Stimulated activated CD8-positive, alpha-beta memory T cell treated with anti-CD3 and anti-CD28 coated beads, Interleukin-15, amount 100 ng/mL, for 24 hours (primary cell): Measurements from ENCODE around the gene TJP3.
"Not testable (repeated sequence)": the region's sequence is repeated elsewhere in the genome, so short reads cannot be mapped to it uniquely, and the experiment has no call there.

Source experiments
- DNase-seq: peaks from one replicate; pipeline ENCODE4 v3.0.0-alpha.2; 2020; ENCODE audit warnings: low read depth

TJP3 gene

GRCh38 chr19:3743486-3743885 is 35.3 kb downstream of the TJP3 start:
- no peak for DNase-seq

DNA sequence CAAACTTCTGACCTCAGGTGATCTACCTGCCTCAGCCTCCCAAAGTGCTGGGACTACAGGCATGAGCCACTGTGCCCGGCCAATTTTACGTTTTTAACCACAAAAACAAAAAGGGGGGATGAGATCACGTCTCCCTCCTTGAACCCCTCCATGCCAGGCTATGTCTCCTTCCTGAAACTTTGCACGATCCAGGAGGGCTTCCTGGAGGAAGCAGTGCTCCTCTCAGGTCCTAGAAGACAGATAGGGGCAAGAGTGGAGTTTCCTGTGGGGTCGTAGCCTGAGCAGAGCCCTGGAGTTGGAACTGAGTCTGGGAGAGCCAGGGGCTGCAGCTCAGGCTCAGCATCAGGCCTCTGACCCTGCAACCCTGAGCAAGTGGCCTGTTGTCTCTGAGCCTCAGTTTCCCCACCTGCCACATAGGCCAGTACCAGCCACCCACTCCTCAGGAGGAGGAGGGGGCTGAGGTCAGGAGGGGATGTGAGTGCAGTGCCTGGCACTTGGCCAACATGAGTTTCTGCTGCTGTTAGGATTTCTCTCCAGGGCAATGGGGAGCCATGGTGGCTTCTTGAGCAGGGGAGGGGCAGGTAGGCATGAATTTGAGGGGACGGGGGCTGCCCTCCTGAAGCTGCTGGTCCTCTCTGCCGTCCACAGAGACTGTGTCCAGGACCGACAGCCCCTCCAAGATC is 37.3 kb downstream of the TJP3 start:
- DNase-seq = no peak

DNA sequence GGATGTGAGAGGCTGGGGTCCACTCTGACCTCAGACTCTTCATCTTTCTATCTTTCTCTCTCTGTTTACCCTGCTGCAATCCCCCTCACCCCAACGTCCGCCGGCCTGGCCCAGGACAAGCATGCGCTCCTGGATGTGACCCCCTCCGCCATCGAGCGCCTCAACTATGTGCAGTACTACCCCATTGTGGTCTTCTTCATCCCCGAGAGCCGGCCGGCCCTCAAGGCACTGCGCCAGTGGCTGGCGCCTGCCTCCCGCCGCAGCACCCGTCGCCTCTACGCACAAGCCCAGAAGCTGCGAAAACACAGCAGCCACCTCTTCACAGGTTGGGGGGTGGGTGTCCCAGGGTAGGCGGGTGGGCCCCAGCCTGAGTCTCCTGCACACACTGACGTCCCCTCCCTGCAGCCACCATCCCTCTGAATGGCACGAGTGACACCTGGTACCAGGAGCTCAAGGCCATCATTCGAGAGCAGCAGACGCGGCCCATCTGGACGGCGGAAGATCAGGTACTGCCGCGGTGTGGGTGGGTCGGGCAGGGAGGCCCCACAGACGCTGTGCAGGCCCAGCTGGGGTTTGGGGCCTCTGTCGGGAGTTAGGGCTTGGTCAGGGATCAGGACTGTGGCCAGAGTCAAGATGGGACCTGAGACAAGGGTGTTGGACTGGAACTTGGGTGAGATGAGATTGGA is 38.3 kb downstream of the TJP3 start:
- DNase-seq = no peak

- DNase-seq = no peak
These were observed 40.8 kb downstream of the TJP3 start for GRCh38 chr19:3748965-3749364.

GRCh38 chr19:3750211-3750610 is 42.0 kb downstream of the TJP3 start:
- DNase-seq = no peak

GRCh38 chr19:3751236-3751635 is 43.1 kb downstream of the TJP3 start:
- no peak for DNase-seq

DNA sequence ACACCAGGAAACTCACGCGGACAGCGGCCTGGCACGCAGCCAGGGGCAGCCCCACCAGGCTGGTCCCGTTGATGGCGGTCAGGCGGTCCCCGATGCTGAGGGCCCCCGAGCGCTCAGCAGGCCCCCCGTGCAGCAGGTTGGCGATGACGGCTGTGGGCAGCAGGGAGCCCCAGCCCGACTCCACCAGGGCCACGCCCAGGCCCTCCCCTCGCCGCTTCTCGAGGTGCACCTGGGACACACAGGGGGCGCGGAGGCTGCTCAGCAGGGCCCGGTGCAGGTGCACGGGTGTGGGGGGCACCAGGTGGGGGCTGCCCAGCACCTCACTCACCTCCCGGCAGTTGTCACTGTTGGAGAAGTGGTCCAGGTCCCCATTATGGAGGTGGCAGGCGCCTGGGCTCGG is 44.3 kb downstream of the TJP3 start:
- DNase-seq = no peak

DNA sequence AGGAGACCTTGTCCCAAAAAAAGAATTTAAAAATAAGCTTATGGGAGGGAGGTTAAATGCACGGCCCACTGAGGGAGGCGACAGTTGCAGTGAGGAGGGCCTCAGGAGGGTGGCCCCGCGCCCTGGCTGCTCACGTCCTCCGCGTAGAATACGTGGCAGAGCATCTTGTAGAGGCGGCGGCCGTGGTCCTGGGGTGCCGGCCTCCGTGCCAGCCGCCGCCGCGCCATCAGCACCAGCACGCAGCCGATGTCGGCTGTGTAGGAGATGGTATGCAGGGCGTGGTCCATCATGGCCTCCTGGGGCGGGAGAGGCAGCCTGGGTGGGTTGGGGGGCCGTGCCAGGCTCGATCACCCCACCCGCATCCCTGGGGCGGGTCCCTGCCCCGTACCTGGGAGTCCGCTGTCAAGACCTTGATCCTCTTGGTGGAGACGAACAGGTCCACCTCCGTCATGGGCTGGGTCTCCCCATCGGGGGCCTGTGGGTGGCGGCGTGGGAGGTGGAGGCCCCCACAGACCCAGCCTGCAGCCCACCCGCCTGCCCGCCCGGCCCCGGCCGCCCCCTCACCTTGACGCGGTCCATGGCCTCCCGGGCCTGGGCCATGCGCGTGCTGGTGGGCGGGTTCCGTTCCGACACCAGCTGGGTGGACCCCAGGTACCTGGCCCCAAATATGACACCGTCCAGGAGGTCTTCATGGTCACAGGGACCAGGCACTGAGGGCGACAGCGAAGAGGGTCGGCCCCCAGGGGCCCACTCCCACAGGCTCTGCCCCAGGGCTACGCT is 45.6 kb downstream of the TJP3 start:
- no peak for DNase-seq

DNA sequence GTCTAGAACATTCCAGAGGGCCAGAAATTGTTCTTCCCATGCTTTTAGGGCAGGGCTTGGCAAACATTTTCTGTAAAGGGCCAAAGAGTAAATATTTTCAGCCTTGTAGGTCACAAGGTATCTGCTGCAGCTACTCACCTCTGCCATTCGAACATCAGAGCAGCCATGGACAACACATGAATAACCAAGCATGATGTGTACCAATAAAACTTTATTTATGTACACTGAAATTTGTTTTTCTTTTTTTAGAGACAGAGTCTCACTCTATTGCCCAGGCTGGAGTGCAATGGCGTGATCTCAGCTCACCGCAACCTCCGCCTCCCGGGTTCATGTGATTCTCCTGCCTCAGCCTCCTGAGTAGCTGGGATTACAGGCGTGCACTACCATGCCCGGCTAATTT is 49.5 kb downstream of the TJP3 start:
- not testable (repeated sequence) for DNase-seq

- not testable (repeated sequence) for DNase-seq
These were observed 50.1 kb downstream of the TJP3 start for GRCh38 chr19:3758297-3758696.

- DNase-seq = no peak
These were observed 51.5 kb downstream of the TJP3 start for GRCh38 chr19:3759482-3760254.

GRCh38 chr19:3760871-3761361 is 52.7 kb downstream of the TJP3 start:
- DNase-seq = no peak

DNA sequence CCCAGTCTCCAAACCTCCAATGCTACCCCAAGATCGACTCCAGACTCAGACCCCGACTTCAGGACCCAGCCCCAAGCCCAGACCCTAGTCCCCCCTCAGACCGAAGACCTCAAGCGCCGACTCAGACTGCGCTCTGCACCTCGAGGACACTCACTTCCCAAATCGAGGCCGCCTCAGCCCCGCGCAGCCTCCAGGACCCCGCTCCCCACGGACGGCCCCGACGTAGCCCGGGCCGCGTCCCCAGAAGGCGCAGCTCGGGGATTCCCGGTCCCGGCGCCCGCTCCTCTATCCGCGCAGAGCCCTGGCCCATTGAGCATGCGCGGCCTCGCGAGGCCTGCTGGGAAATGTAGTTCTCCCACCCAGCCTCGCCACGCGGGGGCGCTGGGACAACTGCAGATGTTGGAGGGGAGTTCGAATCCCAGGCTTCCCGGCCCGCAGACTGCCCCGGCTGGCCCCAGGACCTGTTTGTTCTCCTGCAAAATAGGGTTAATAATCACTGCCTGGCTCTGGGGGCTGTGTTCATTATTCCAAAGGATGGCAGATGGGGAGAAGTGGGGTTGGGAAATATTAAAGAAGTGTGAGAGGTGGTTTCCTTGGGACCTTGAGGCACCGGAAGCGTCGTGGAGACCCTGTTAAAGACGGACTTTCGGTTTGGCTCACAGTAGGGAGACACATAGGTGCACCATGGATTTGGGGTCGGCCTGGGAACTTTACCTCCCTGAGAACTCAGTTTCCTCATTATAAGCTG is 53.4 kb downstream of the TJP3 start, which contains the start of gene APBA3:
Gene APBA3, minus strand, starts transcription at position 311 of the 748 bp plus-strand sequence. CDS start 1,428 bp downstream, outside the sequence.
- DNase-seq = peak; percentile 99

- no peak for DNase-seq
These were observed 53.9 kb downstream of the TJP3 start for GRCh38 chr19:3762130-3762473.

GRCh38 chr19:3762501-3763459 is 54.6 kb downstream of the TJP3 start, which contains the start of gene MRPL54:
Gene MRPL54 (plus strand): TSS chr19:3762682. CDS start chr19:3762701, 19 bp downstream.
- peak; percentile 98 for DNase-seq

DNA sequence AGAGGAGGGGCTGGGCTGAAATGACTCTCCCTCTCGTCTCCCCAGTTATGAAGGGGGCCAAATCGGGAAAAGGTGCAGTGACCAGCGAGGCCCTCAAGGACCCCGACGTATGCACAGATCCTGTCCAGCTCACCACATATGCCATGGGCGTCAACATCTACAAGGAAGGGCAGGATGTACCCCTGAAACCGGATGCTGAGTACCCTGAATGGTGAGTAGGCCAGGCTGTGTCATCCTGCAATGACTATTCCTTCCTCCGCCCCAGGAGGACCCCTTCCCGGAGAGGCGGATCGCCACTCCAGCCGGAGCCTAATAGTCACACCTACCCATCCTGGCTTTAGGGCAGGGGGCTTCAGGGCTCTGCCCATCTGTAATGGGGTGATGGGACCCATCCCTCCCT is 56.9 kb downstream of the TJP3 start:
- DNase-seq = no peak

GRCh38 chr19:3765757-3766156 is 57.6 kb downstream of the TJP3 start:
- not testable (repeated sequence) for DNase-seq

DNA sequence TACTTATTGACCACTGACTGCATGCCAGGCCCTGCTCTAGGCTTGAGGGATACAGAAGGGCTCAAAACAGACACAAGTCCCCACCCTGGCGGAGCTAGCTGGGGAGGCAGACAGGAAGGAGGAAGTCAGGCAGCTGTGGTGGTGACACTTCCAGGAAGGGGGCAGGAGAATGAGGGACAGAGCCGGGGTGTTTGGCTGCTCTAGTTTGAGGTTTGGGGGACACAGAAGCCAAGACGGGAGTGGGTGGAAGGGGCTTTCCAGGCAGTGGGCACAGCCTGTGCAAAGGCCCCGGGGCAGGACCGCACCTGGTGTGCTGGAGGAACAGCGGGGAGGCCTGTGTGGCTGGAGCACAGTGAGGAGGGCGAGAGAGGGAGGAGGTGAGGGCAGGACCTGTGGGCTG is 58.3 kb downstream of the TJP3 start:
- no peak for DNase-seq

DNA sequence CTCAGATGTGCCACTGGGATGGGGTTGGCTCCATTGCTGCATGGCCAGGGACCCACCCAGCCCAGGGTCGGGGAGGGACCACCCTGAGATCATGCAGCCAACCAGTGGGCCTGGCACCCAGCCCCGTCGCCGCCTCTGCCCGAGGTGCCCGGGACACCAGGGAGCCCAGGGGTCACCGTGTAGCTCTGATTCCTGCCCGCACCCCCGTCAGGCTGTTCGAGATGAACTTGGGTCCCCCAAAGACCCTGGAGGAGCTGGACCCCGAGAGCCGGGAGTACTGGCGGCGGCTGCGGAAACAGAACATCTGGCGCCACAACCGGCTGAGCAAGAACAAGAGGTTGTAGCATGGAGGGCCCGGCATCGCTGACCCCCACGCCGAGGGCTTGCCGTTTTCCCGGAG is 58.9 kb downstream of the TJP3 start:
- DNase-seq = no peak
